Naive B cell (primary cell): ENCODE results near the gene OR51B5. TPM values are rescaled to one million over a fixed set of nuclear protein-coding genes. Genes with fewer than 3 reads are reported as not detected.
"Not testable (repeated sequence)": the region's sequence is repeated elsewhere in the genome, so short reads cannot be mapped to it uniquely, and the experiment has no call there.

Experiments
- ATAC-seq, 2 donors: fragments of 150-1000 bp; cut with Tn5 transposase; 2 replicates each; pipeline ENCODE4 v1.10.0; 2021; ENCODE audit warnings: low read depth in 2 of 2, mild to moderate bottlenecking in 2 of 2, moderate library complexity in 2 of 2
- DNase-seq: peaks from one replicate; pipeline ENCODE4 v3.0.0; 2022
- H3K27ac Mint-ChIP-seq, 6 donors: one replicate each; pipeline ENCODE4 v1.8.0; 2020 to 2022; ENCODE audit warnings: mild to moderate bottlenecking in 6 of 6, mixed read lengths in 6 of 6, moderate library complexity in 5 of 6, inconsistent platforms in 2 of 6
- H3K27me3 Mint-ChIP-seq, 3 donors: one replicate each; pipeline ENCODE4 v1.8.0; 2021 to 2022; ENCODE audit warnings: mixed read lengths in 3 of 3, mild to moderate bottlenecking in 1 of 3
- H3K36me3 Mint-ChIP-seq, 2 donors: one replicate each; pipeline ENCODE4 v1.8.0; 2020 to 2022; ENCODE audit warnings: mixed read lengths in 2 of 2, inconsistent platforms in 1 of 2, mild to moderate bottlenecking in 1 of 2
- H3K4me1 Mint-ChIP-seq, 3 donors: one replicate each; pipeline ENCODE4 v1.8.0; 2020 to 2022; ENCODE audit warnings: mixed read lengths in 3 of 3, inconsistent platforms in 1 of 3, mild to moderate bottlenecking in 1 of 3, moderate library complexity in 1 of 3
- H3K4me3 Mint-ChIP-seq, 8 donors: one replicate each; pipeline ENCODE4 v1.8.0; 2020 to 2022; ENCODE audit warnings: mild to moderate bottlenecking in 8 of 8, mixed read lengths in 8 of 8, moderate library complexity in 8 of 8, inconsistent platforms in 2 of 8
- H3K9me3 Mint-ChIP-seq, 7 donors: one replicate each; pipeline ENCODE4 v1.8.0; 2020 to 2022; ENCODE audit warnings: mixed read lengths in 7 of 7, mild to moderate bottlenecking in 5 of 7, inconsistent platforms in 2 of 7, moderate library complexity in 1 of 7
- polyA plus RNA-seq, 6 donors: library from polyadenylated mRNA; unstranded; fragments of 300-500 nt; fragmentation: Illumina TruSeq; gene quantifications; one replicate each; pipeline ENCODE4 v1.2.3, GENCODE V29; 2021; ENCODE audit warnings: low read depth in 6 of 6

The OR51B5 gene
- polyA plus RNA-seq, 6 donors from 2014 or later: not detected

DNA sequence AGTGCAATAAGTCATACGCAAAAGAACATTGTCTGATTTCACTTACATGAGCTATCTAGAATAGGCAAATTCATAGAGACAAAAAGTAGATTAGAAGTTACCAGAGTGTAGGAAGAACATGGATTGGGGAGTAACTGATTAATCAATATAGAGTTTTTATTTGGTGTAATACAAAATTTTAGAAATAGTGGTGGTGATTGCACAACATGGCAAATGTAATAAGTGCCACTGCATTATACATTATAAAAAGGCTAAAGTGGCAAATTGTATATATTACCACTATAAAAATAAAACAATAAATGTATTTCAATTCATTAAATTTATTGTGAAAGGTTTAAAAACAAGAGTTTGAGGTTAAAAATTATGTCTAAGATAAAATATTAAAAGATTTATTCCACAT is 32.9 kb downstream of the OR51B5 start:
- ATAC-seq: no peak
- no peak for DNase-seq
- Mint-ChIP-seq H3K4me3 (no peak overlapping the region), H3K4me1 (no peaks in the 10 kb centered on the region), H3K9me3 (peaks cover 0 to 8% (median 4%) of the 10 kb centered on the region in 7 donors), H3K27ac (no peak overlapping the region), H3K36me3 (no peaks in the 10 kb centered on the region), H3K27me3 (peaks cover 0 to 8% (median 6%) of the 10 kb centered on the region in 3 donors)

DNA sequence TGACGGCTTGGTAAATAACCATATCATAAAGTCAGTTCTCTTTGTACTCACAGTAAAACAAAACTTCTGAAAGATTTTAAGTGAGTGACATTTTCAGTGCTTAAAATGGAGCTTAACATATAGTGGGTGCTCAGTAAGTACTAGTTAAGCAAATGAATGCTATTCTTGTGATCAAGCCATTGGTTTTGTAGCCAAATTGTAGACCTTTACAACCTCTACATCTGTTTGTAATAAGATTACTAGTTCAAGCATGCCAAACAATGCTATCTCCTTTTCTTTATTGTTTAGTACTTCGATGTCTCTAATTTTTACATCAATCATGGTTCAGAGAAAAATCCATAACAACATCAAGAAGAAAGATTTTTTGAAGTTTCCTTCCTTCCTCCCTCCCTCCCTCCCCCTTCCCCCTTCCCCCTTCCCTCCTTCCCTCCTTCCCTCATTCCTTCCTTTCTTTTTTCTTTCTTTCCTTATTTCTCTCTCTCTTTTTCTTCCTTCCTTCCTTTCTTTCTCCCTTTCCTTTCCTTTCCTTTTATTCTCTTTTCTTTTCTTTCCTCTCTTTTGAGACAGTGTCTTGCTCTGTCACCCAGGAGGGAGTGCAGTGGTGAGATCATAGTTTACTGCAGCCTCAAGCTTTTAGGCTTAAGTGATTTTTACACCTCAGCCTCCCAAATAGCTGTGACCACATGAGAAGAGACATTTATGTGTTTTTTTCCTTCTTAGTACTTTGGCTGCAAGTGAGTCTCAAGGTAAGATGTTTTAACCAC is 35.9 kb downstream of the OR51B5 start:
- Mint-ChIP-seq H3K36me3 (no peaks in the 10 kb centered on the region), H3K27me3 (peaks cover 0 to 9% (median 8%) of the 10 kb centered on the region in 3 donors), H3K4me3 (no peak overlapping the region), H3K4me1 (no peaks in the 10 kb centered on the region), H3K27ac (no peak overlapping the region), H3K9me3 (no peaks in the 10 kb centered on the region)
- no peak for DNase-seq
- ATAC-seq: no peak

DNA sequence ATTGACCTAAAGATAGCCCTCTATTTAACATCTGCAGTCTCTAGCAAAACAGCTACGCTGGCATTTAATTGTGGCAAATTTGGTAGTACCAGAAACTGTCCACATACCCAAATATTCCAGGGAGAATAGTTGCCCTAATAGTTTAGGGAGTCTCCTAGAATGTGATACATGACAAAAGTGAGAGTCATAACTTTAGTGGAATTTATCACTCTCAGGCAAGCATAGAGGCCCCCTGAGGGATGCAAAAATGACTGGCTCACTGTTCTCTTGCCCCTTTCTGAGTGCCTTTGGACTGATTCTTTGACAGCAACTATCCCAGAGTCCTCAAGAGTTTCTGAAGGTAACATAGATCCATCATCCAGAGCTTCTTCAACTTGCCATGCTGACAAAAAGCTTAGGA is 39.3 kb downstream of the OR51B5 start:
- H3K4me1 Mint-ChIP-seq: no peaks in the 10 kb centered on the region
- ATAC-seq: no peak

DNA sequence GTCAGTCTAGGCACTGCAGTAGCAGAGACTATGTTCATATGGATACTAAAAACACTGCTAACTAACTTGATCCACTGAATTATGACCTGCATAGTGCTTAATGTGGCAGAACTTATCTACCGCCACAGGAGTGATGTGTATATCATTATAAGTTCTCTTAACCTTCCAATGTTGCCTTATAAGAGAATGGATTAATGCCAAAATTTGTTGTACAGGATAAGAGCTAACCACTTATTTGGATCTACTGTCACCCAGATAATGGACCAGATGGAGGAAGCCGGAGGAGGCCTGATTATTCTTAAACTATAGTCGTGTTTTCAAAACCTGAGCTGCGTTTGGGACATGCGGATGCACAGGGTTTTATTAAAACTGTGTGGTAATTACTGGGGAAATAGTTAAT is 39.7 kb downstream of the OR51B5 start:
- DNase-seq (no peak), ATAC-seq (no peak)
- H3K4me1 Mint-ChIP-seq: no peaks in the 10 kb centered on the region
- H3K27ac Mint-ChIP-seq: no peak overlapping the region
- H3K36me3 Mint-ChIP-seq: no peaks in the 10 kb centered on the region
- no peaks in the 10 kb centered on the region for H3K9me3 Mint-ChIP-seq
- H3K27me3 Mint-ChIP-seq: peaks cover 0 to 8% (median 4%) of the 10 kb centered on the region in 3 donors
- H3K4me3 Mint-ChIP-seq: no peak overlapping the region

More for the DNA sequence above, 39.3 kb downstream of the OR51B5 start:
- no peak overlapping the region for H3K4me3 Mint-ChIP-seq
- peaks cover 0 to 8% (median 4%) of the 10 kb centered on the region in 3 donors for H3K27me3 Mint-ChIP-seq
- H3K36me3 Mint-ChIP-seq: no peaks in the 10 kb centered on the region
- no peaks in the 10 kb centered on the region for H3K9me3 Mint-ChIP-seq
- DNase-seq: no peak
- no peak overlapping the region for H3K27ac Mint-ChIP-seq

DNA sequence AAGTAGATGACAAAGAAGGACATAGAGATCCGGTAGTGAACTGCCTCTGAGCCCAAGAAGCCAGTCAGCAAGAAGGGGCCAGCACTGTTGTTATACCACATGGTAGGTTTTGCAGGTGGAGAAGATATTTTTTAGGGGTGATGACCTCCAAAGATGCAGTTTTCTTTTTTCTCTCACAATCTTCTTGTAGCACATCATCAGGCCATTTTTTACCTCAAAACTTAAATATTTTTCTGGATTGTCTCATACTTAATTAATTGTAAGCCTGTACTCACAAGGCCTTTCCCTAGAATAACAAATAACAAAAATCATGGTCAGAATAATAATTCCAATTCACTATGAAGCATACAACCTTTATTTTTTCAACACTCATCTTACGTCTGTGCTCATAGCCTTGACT is 41.5 kb downstream of the OR51B5 start, which contains the start of gene OR51B4:
TSS of gene OR51B4 (minus strand) at position 101 of the 400 bp plus-strand sequence. CDS start at position 101, 0 bp downstream.
- H3K4me1 Mint-ChIP-seq: no peaks in the 10 kb centered on the region
- DNase-seq (no peak), ATAC-seq (no peak)
- H3K27me3 Mint-ChIP-seq: peaks cover 0 to 10% (median 0%) of the 10 kb centered on the region in 3 donors
- H3K4me3 Mint-ChIP-seq: no peak within 1 kb of the TSS
- no peaks in the 10 kb centered on the region for H3K9me3 Mint-ChIP-seq
- no peak within 1 kb of the TSS for H3K27ac Mint-ChIP-seq
- no peaks in the 10 kb centered on the region for H3K36me3 Mint-ChIP-seq

DNA sequence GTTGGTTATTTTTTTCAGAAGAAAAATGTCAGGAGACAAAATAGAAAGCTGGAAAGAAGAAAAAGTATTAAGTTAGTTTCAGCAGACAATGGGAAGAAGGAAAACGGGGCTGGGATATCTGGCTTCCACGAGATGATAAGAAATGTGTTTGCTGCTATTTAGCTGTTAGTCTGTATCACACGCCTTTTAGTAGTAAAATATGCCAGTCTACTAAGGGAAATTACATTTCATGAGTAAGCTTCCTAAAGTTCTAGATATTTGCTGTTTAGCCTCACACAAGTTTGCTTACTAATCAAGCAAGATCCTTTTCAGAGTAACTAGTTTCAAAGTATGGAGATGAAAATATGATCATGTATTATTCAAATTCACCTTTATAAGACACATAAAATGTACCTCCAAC is 43.1 kb downstream of the OR51B5 start:
- ATAC-seq (no peak), DNase-seq (no peak)
- H3K4me1 Mint-ChIP-seq: no peaks in the 10 kb centered on the region
- H3K27ac Mint-ChIP-seq: no peak overlapping the region
- H3K36me3 Mint-ChIP-seq: no peaks in the 10 kb centered on the region
- H3K4me3 Mint-ChIP-seq: no peak overlapping the region
- peaks cover 0 to 7% (median 0%) of the 10 kb centered on the region in 3 donors for H3K27me3 Mint-ChIP-seq
- H3K9me3 Mint-ChIP-seq: no peaks in the 10 kb centered on the region

GRCh38 chr11:5298451-5298850 is 44.9 kb downstream of the OR51B5 start:
- Mint-ChIP-seq H3K9me3 (no peaks in the 10 kb centered on the region), H3K4me3 (no peak overlapping the region), H3K4me1 (no peaks in the 10 kb centered on the region), H3K27ac (no peak overlapping the region), H3K36me3 (no peaks in the 10 kb centered on the region), H3K27me3 (peaks cover 0 to 6% (median 0%) of the 10 kb centered on the region in 3 donors)
- DNase-seq (no peak), ATAC-seq (no peak)

GRCh38 chr11:5297721-5298323 is 45.5 kb downstream of the OR51B5 start:
- H3K4me1 Mint-ChIP-seq: no peaks in the 10 kb centered on the region
- no peak for DNase-seq
- H3K9me3 Mint-ChIP-seq: no peaks in the 10 kb centered on the region

DNA sequence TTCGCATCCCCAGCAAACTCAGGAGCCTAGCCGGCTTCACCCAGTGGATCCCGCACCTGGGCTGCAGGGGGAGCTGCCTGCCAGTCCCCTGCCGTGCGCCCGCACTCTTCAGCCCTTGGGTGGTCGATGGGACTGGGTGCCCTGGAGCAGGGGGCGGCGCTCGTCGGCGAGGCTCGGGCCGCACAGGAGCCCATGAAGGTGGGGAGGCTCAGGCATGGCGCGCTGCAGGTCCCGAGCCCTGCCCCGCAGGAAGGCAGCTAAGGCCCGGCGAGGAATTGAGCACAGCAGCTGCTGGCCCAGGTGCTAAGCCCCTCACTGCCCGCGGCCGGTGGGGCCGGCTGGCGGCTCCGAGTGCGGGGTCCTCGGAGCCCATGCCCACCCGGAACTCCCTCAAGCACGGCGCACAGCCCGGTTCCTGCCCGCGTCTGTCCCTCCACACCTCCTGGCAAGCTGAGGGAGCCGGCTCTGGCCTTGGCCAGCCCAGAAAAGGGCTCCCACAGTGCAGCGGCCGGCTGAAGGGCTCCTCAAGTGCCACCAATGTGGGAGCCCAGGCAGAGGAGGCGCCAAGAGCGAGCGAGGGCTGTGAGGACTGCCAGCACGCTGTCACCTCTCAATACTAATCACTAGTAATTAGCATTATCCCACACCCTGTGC is 48.9 kb downstream of the OR51B5 start:
- H3K36me3 Mint-ChIP-seq, H3K4me1 Mint-ChIP-seq, DNase-seq, ATAC-seq, H3K27me3 Mint-ChIP-seq, H3K9me3 Mint-ChIP-seq, H3K27ac Mint-ChIP-seq, H3K4me3 Mint-ChIP-seq: not testable (repeated sequence)

More at GRCh38 chr11:5297721-5298323, 45.5 kb downstream of the OR51B5 start:
- H3K27me3 Mint-ChIP-seq: peaks cover 0 to 6% (median 4%) of the 10 kb centered on the region in 3 donors
- H3K27ac Mint-ChIP-seq: no peak overlapping the region
- no peak overlapping the region for H3K4me3 Mint-ChIP-seq
- ATAC-seq: no peak
- H3K36me3 Mint-ChIP-seq: no peaks in the 10 kb centered on the region

GRCh38 chr11:5293028-5293427 is 50.3 kb downstream of the OR51B5 start:
- Mint-ChIP-seq H3K9me3 (no peaks in the 10 kb centered on the region), H3K36me3 (no peaks in the 10 kb centered on the region), H3K4me3 (no peak overlapping the region), H3K27ac (no peak overlapping the region), H3K27me3 (peaks cover 0 to 6% (median 4%) of the 10 kb centered on the region in 3 donors), H3K4me1 (no peaks in the 10 kb centered on the region)
- DNase-seq (no peak), ATAC-seq (no peak)

Other genes starting within 250 kb of the OR51B5 start
- not detected for gene OR52A5, start 205.2 kb downstream of the OR51B5 start, polyA plus RNA-seq
- gene OR52A1, start 188.8 kb downstream of the OR51B5 start, polyA plus RNA-seq: not detected
- not detected for gene OR51V1, start 142.8 kb downstream of the OR51B5 start, polyA plus RNA-seq
- gene HBB, start 116.5 kb downstream of the OR51B5 start, polyA plus RNA-seq: 1,000 to 10,000 TPM in 3 of 6 donors, 100 to 1,000 TPM in 3; 325 to 1,251 (median 765) TPM
- gene HBD, start 109.0 kb downstream of the OR51B5 start, polyA plus RNA-seq: 1 to 10 TPM in 1 of 6 donors, not detected in 5; 1.8 TPM
- gene HBG1, start 93.7 kb downstream of the OR51B5 start, polyA plus RNA-seq: under 1 TPM in 1 of 6 donors, not detected in 5; 0.53 TPM
- gene HBG2, start 88.7 kb downstream of the OR51B5 start, polyA plus RNA-seq: 1 to 10 TPM in 1 of 6 donors, under 1 TPM in 1, not detected in 4; 0.75 to 2.9 TPM
- gene HBE1, start 73.6 kb downstream of the OR51B5 start, polyA plus RNA-seq: not detected
- gene OR51B4, start 41.6 kb downstream of the OR51B5 start, polyA plus RNA-seq: not detected
- not detected for gene OR51B2, start 19.2 kb downstream of the OR51B5 start, polyA plus RNA-seq
- gene OR51B6, start 8.0 kb upstream of the OR51B5 start, polyA plus RNA-seq: not detected
- gene OR51M1, start 40.3 kb upstream of the OR51B5 start, polyA plus RNA-seq: not detected
- gene OR51Q1, start 78.6 kb upstream of the OR51B5 start, polyA plus RNA-seq: not detected
- not detected for gene OR51I1, start 98.0 kb upstream of the OR51B5 start, polyA plus RNA-seq
- not detected for gene OR51I2, start 105.8 kb upstream of the OR51B5 start, polyA plus RNA-seq
- gene OR52D1, start 145.2 kb upstream of the OR51B5 start, polyA plus RNA-seq: not detected
- not detected for gene UBQLN3, start 166.4 kb upstream of the OR51B5 start, polyA plus RNA-seq
- gene UBQLNL, start 173.2 kb upstream of the OR51B5 start, polyA plus RNA-seq: under 1 TPM in 1 of 6 donors, not detected in 5; 0.39 TPM
- not detected for gene OR52H1, start 205.0 kb upstream of the OR51B5 start, polyA plus RNA-seq
- gene OR52B6, start 237.4 kb upstream of the OR51B5 start, polyA plus RNA-seq: under 1 TPM in 1 of 6 donors, not detected in 5; 0.33 TPM